ENCODE data around the gene SERPINB5. TPM values are rescaled to one million over a fixed set of nuclear protein-coding genes. Genes with fewer than 3 reads are reported as not detected.

Gene SERPINB5
- total and polyA plus RNA-seq, 2 donors (not counting 1 experiment from before 2014, with no cell fraction given) = not detected

- CTCF ChIA-PET = no interaction called here
- Histone ChIP-seq H3K9ac (ENCODE audit: low read length) (no peak overlapping the region), H3K36me3 (replicated peaks in 1 of 2; ENCODE audit: control extremely low read depth in 1 of 2, control insufficient read depth in 1 of 2, extremely low read depth in 1 of 2, insufficient read depth in 2 of 2, low read length in 1 of 2) (no peaks in the 10 kb centered on the region), H3K27ac (ENCODE audit: low read length in 2 of 2) (no peak overlapping the region), H3K4me3 (ENCODE audit: control extremely low read depth in 1 of 5, extremely low read depth in 1 of 5, insufficient read depth in 1 of 5, low read depth in 2 of 5, low read length in 4 of 5) (no peak overlapping the region), H4K20me1 (ENCODE audit: control insufficient read depth, insufficient read depth, low read length, poor library complexity, severe bottlenecking) (no peaks in the 10 kb centered on the region), H3K4me2 (replicated peaks; ENCODE audit: low read depth, low read length, poor library complexity, severe bottlenecking) (no peak overlapping the region), H3K27me3 (replicated peaks in 1 of 4; ENCODE audit: control extremely low read depth in 1 of 4, control insufficient read depth in 3 of 4, insufficient read depth in 4 of 4, low read length in 3 of 4) (peaks cover 0 to 3% (median 0%) of the 10 kb centered on the region in 4 experiments), H3K4me1 (ENCODE audit: control insufficient read depth in 2 of 2, insufficient read depth in 2 of 2, low read length in 2 of 2) (no peaks in the 10 kb centered on the region), H3K9me3 (ENCODE audit: control extremely low read depth in 1 of 3, control insufficient read depth in 2 of 3, insufficient read depth in 1 of 3, low read length in 2 of 3) (no peaks in the 10 kb centered on the region), H3K79me2 (ENCODE audit: control insufficient read depth, insufficient read depth, low read length) (no peaks in the 10 kb centered on the region), H2AFZ (ENCODE audit: insufficient read depth, low read depth, low read length, poor library complexity, severe bottlenecking) (no peak overlapping the region)
- Mint-ChIP-seq H3K27ac (no peak overlapping the region), H3K4me3 (no peak overlapping the region), H3K4me1 (no peaks in the 10 kb centered on the region), H3K9me3 (ENCODE audit: insufficient read depth) (no peaks in the 10 kb centered on the region), H3K27me3 (peaks cover 28% of the 10 kb centered on the region)
- intact Hi-C loops (cut with micrococcal nuclease) = no loop called here
- DNase-seq (no peak), ATAC-seq (ENCODE audit: low read depth) (no peak)
- POLR2A ChIA-PET = no interaction called here
- no peak for TF ChIP-seq EZH2 (IDR thresholded peaks at IDR 0.05; ENCODE audit: borderline replicate concordance, insufficient read depth, low read depth, low read length, poor library complexity, severe bottlenecking)
- TF ChIP-seq CTCF (IDR thresholded peaks at IDR 0.05) = no peak
- WGBS (ENCODE audit: insufficient coverage) = 89% methylated on average over 1 of the region's 3 CpGs
These were observed 63.2 kb downstream of the SERPINB5 start for GRCh38 chr18:63539904-63540510.

- Histone ChIP-seq H4K20me1 (ENCODE audit: control insufficient read depth, insufficient read depth, low read length, poor library complexity, severe bottlenecking) (no peaks in the 10 kb centered on the region), H3K9me3 (ENCODE audit: control extremely low read depth in 1 of 3, control insufficient read depth in 2 of 3, insufficient read depth in 1 of 3, low read length in 2 of 3) (no peaks in the 10 kb centered on the region), H3K4me1 (ENCODE audit: control insufficient read depth in 2 of 2, insufficient read depth in 2 of 2, low read length in 2 of 2) (no peaks in the 10 kb centered on the region), H3K9ac (ENCODE audit: low read length) (no peak within 1 kb of the TSS), H3K27ac (ENCODE audit: low read length in 2 of 2) (no peak within 1 kb of the TSS), H3K79me2 (ENCODE audit: control insufficient read depth, insufficient read depth, low read length) (no peaks in the 10 kb centered on the region), H2AFZ (ENCODE audit: insufficient read depth, low read depth, low read length, poor library complexity, severe bottlenecking) (no peak within 1 kb of the TSS), H3K27me3 (replicated peaks in 1 of 4; ENCODE audit: control extremely low read depth in 1 of 4, control insufficient read depth in 3 of 4, insufficient read depth in 4 of 4, low read length in 3 of 4) (peaks cover 0 to 3% (median 0%) of the 10 kb centered on the region in 4 experiments), H3K4me2 (replicated peaks; ENCODE audit: low read depth, low read length, poor library complexity, severe bottlenecking) (no peak within 1 kb of the TSS), H3K4me3 (ENCODE audit: control extremely low read depth in 1 of 5, extremely low read depth in 1 of 5, insufficient read depth in 1 of 5, low read depth in 2 of 5, low read length in 4 of 5) (no peak within 1 kb of the TSS), H3K36me3 (replicated peaks in 1 of 2; ENCODE audit: control extremely low read depth in 1 of 2, control insufficient read depth in 1 of 2, extremely low read depth in 1 of 2, insufficient read depth in 2 of 2, low read length in 1 of 2) (no peaks in the 10 kb centered on the region)
- no peak for ATAC-seq (ENCODE audit: low read depth)
- no peaks in the 10 kb centered on the region for H3K9me3 Mint-ChIP-seq (ENCODE audit: insufficient read depth)
- H3K27me3 Mint-ChIP-seq = peaks cover 26% of the 10 kb centered on the region
- H3K27ac Mint-ChIP-seq = no peak within 1 kb of the TSS
- H3K4me3 Mint-ChIP-seq = no peak within 1 kb of the TSS
- POLR2A ChIA-PET = no interaction called here
- CTCF ChIA-PET = no interaction called here
- no CpG with 5 or more reads among the region's 1 CpG for WGBS (ENCODE audit: insufficient coverage)
- intact Hi-C loops (cut with micrococcal nuclease) = no loop called here
- TF ChIP-seq CTCF (IDR thresholded peaks at IDR 0.05) = no peak
- no peak for TF ChIP-seq EZH2 (IDR thresholded peaks at IDR 0.05; ENCODE audit: borderline replicate concordance, insufficient read depth, low read depth, low read length, poor library complexity, severe bottlenecking)
- DNase-seq = no peak
- H3K4me1 Mint-ChIP-seq = no peaks in the 10 kb centered on the region
These were observed 65.3 kb downstream of the SERPINB5 start, which contains the start of gene SERPINB12 for GRCh38 chr18:63542069-63542468. Gene SERPINB12, plus strand, starts transcription at chr18:63542369. Its CDS starts 13,791 bp downstream, at chr18:63556160.

Measured in B cell (primary cell).